GM23338 (cell line): ENCODE results near the gene BANF1.

Experiments
- CREB1 ChIP-seq: fragments of 250-450 bp; sonication (Bioruptor Pico); IDR thresholded peaks from 2 replicates; pipeline ENCODE4 v1.5.0; 2020; ENCODE audit warnings: low read depth, mild to moderate bottlenecking, moderate library complexity
- POLR2AphosphoS5 ChIP-seq: IDR thresholded peaks from 2 replicates; pipeline ENCODE4 v1.6.1; 2016; ENCODE audit warnings: antibody characterized with exemption, low read depth
- ZNF114 ChIP-seq: fragments of 250-450 bp; sonication (Bioruptor Pico); IDR thresholded peaks from 2 replicates; pipeline ENCODE4 v1.5.0; 2020; ENCODE audit warnings: mild to moderate bottlenecking, moderate library complexity
- TF ChIP-seq, protein P1 (sequence below), 2 experiments: fragments of 200-600 bp in 1 of 2; sonication (generic) in 1 of 2; conservative IDR thresholded peaks; 2 replicates each; pipeline versions ENCODE4 v1.5.1 to v1.6.1; 2016 to 2017; ENCODE audit warnings: antibody characterized with exemption in 2 of 2, low read depth in 2 of 2, mild to moderate bottlenecking in 2 of 2, moderate library complexity in 1 of 2
- TF ChIP-seq, protein P2 (sequence below): IDR thresholded peaks from 2 replicates; pipeline ENCODE4 v1.6.1; 2016; ENCODE audit warnings: antibody characterized with exemption

DNA sequence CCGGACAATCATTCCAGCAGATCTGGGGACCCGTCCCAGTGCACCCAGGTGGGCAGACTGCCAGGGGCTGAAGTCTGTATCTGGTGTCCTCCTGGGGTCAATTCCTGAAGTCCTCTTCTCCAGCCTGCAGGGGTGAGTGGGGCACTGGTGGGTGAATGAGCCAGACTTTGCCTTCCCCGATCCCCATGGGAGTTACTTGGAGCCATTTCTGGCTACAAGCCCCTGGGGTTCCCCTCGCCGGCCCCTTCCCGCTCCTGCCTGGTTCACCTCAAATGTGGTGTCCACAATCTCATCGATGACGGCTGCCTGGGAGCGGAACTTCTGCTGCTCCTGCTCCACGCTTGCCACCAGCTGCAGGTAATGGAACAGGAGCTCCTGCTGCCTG, 14.5 kb downstream of the BANF1 start:
- TF ChIP-seq, protein P1, sequence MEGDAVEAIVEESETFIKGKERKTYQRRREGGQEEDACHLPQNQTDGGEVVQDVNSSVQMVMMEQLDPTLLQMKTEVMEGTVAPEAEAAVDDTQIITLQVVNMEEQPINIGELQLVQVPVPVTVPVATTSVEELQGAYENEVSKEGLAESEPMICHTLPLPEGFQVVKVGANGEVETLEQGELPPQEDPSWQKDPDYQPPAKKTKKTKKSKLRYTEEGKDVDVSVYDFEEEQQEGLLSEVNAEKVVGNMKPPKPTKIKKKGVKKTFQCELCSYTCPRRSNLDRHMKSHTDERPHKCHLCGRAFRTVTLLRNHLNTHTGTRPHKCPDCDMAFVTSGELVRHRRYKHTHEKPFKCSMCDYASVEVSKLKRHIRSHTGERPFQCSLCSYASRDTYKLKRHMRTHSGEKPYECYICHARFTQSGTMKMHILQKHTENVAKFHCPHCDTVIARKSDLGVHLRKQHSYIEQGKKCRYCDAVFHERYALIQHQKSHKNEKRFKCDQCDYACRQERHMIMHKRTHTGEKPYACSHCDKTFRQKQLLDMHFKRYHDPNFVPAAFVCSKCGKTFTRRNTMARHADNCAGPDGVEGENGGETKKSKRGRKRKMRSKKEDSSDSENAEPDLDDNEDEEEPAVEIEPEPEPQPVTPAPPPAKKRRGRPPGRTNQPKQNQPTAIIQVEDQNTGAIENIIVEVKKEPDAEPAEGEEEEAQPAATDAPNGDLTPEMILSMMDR (conservative IDR thresholded peaks at IDR 0.05; ENCODE audit: low read depth in 2 of 2): no peak
- TF ChIP-seq POLR2AphosphoS5 (no peak), ZNF114 (CRISPR knock-in tag) (no peak), CREB1 (CRISPR knock-in tag) (no peak)
- TF ChIP-seq, protein P2, sequence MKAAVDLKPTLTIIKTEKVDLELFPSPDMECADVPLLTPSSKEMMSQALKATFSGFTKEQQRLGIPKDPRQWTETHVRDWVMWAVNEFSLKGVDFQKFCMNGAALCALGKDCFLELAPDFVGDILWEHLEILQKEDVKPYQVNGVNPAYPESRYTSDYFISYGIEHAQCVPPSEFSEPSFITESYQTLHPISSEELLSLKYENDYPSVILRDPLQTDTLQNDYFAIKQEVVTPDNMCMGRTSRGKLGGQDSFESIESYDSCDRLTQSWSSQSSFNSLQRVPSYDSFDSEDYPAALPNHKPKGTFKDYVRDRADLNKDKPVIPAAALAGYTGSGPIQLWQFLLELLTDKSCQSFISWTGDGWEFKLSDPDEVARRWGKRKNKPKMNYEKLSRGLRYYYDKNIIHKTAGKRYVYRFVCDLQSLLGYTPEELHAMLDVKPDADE: no peak
